Subcutaneous adipose tissue (tissue), 4 donors: ENCODE measurements around the gene NR3C1. TPM values are rescaled to one million over a fixed set of nuclear protein-coding genes. Genes with fewer than 3 reads are reported as not detected.

ENCODE experiments used
- total RNA-seq, 4 donors: library from RNA; depleted of rRNA; stranded (reverse); fragments of >200 nt; gene quantifications; one replicate each; pipeline ENCODE4 v1.1.0, GENCODE V29; 2016
- TF ChIP-seq, protein P1 (sequence below): fragments of 450-650 bp; IDR thresholded peaks from one replicate; pipeline ENCODE4 v1.5.1; 2016; ENCODE audit warnings: low read depth, mild to moderate bottlenecking, control low read depth, antibody characterized with exemption, moderate library complexity

Gene NR3C1
- total RNA-seq, 4 donors from 2014 or later: 86.2 to 174 (median 95.1) TPM

DNA sequence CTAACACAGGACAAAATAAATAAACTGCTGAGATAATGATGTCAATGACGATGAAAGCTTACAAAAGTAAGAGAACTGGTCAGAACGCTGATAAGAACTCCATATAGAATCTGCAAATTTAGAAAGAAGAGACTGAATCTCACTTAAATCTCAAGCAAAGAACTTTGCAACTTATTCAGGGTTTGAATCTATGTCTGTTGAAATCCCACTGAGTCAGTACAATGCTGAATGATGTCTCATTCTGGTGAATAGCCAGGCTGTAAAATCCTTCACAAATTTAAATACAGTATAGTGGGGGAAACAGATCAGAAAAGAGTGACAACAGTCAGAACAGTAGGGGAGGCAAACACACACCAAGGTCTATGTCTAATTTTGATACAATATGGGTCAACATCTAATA is 38.9 kb upstream of the NR3C1 start:
- TF ChIP-seq, protein P1, sequence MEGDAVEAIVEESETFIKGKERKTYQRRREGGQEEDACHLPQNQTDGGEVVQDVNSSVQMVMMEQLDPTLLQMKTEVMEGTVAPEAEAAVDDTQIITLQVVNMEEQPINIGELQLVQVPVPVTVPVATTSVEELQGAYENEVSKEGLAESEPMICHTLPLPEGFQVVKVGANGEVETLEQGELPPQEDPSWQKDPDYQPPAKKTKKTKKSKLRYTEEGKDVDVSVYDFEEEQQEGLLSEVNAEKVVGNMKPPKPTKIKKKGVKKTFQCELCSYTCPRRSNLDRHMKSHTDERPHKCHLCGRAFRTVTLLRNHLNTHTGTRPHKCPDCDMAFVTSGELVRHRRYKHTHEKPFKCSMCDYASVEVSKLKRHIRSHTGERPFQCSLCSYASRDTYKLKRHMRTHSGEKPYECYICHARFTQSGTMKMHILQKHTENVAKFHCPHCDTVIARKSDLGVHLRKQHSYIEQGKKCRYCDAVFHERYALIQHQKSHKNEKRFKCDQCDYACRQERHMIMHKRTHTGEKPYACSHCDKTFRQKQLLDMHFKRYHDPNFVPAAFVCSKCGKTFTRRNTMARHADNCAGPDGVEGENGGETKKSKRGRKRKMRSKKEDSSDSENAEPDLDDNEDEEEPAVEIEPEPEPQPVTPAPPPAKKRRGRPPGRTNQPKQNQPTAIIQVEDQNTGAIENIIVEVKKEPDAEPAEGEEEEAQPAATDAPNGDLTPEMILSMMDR: no peak

- TF ChIP-seq, protein P1: no peak
These were observed 37.1 kb upstream of the NR3C1 start for GRCh38 chr5:143440448-143441115.

DNA sequence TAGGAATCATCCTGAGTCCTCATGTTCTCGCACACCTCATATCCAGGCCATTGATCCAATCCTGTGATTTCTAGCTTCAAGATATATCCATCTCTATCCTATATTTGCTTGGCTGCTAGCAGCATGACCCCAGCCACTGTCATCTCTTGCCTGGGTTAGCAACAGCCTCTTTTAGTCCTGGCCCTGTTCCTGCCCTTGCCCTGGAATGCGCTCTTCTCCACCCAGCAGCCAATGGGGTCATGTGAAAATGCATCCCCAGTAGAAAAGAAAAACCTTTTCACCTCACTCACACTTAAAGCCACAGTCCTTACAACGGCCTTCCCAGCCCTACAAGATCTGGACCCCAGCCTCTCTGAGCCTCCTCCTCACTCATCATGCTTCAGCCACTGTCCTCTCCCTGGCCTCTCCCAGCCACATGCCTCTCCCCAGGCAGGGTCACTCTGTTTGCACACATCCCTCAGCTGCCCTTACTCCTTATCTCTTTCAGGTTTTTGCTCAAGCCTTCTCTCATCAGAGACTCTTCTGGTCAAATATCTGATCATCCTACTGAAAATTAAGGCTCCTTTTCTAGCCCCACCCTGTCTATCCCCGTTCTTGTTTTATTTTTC is 34.3 kb upstream of the NR3C1 start:
- TF ChIP-seq, protein P1: no peak

GRCh38 chr5:143436871-143437270 is 33.4 kb upstream of the NR3C1 start:
- TF ChIP-seq, protein P1: no peak

DNA sequence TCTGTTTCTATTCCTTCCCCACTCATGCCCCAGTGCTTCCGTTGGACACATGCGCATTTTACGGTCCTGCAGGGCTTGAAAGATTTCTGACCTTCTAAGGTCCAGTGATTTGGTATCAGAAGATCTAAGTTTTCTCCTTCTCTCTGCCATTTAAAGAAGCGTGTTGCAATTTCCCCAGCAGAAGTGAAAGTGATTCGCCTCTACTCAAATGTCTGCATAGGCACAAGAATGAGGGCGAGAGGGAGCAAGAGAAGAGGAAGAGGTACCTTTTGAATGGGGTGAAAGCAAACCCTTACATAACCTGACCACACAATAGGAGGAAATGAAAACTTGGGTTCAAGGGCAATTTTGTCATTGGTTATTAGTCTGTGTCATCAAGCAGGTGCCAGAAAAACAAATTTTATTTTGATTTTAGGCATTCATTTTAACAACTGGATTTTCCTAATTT is 31.7 kb upstream of the NR3C1 start:
- TF ChIP-seq, protein P1: no peak

- TF ChIP-seq, protein P1: no peak
These were observed 31.0 kb upstream of the NR3C1 start for GRCh38 chr5:143434261-143435209.

- TF ChIP-seq, protein P1: no peak
These were observed 30.2 kb upstream of the NR3C1 start for GRCh38 chr5:143433670-143434069.
